Forelimb muscle (tissue), 1 donor: ENCODE measurements around the gene TXNRD1. TPM values are rescaled to one million over a fixed set of nuclear protein-coding genes. Genes with fewer than 3 reads are reported as not detected.
"Not testable (repeated sequence)": the region's sequence is repeated elsewhere in the genome, so short reads cannot be mapped to it uniquely, and the experiment has no call there.

ENCODE experiments used
- DNase-seq: peaks from one replicate; pipeline ENCODE4 v3.0.0-alpha.2; 2013; ENCODE audit warnings: low read depth
- polyA plus RNA-seq: library from polyadenylated mRNA; unstranded; fragments of 120-200 nt; gene quantifications from one replicate; pipeline ENCODE4 v1.2.1, GENCODE V29; 2013; ENCODE audit not compliant: insufficient read length

TXNRD1 gene
- polyA plus RNA-seq, 1 donor = 42.0 TPM

GRCh38 chr12:104280717-104281458 lies 65.3 kb downstream of the TXNRD1 start:
- DNase-seq = no peak

DNA sequence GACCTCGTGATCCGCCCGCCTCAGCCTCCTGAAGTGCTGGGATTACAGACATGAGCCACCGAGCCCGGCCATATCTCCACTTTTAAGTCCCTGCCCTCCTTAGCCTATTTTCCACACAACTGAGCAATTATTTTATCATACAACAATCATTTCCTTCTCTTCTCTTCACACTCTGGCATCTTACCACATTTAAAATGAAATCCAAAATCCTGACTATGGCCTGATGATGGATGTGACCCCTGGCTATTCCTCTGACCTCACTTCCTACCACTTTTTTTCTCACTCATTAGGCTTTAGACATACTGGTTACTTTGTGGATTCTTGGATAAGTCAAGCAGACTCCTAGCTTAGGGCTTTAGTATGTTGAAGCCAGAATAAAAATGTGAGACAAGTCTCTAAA lies 66.1 kb downstream of the TXNRD1 start:
- DNase-seq = no peak

GRCh38 chr12:104282109-104282508 lies 66.5 kb downstream of the TXNRD1 start:
- DNase-seq = no peak

DNA sequence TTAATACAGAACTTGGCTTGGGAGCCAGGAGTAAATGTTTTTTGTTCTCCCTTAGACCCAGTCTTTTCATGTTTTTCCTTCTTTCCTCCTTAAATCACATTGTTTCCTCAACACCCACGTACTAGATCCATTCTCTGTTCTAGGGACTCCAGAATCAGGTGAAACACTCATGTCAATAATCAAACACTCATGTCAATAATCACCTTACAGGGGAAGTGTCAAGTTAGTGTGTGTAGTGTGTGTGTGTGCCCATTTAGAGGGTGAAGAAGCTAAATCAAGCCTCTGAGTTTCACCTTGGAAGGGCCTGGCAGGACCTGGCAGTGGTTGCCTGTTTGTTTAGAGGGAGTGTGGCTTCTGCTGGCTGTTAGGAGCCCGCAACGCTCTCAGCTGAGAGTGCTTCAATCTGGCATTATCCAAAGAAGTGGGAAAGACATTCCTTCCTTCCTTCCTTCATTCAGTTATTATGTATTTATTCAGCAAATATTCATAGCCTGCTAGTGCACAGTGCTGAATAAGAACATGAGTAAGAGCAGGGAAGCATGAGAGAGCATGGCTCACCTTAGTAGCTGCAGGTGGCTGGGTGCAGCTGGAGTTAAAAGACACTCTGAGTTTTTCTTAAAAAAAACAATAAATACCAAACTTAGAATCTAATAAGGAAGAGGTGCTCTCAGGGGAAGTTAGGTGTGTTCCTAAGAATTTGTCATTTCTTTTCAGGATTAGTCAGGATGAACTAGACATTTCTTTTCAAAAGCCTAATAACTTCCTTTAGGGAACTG lies 70.3 kb downstream of the TXNRD1 start:
- no peak for DNase-seq

DNA sequence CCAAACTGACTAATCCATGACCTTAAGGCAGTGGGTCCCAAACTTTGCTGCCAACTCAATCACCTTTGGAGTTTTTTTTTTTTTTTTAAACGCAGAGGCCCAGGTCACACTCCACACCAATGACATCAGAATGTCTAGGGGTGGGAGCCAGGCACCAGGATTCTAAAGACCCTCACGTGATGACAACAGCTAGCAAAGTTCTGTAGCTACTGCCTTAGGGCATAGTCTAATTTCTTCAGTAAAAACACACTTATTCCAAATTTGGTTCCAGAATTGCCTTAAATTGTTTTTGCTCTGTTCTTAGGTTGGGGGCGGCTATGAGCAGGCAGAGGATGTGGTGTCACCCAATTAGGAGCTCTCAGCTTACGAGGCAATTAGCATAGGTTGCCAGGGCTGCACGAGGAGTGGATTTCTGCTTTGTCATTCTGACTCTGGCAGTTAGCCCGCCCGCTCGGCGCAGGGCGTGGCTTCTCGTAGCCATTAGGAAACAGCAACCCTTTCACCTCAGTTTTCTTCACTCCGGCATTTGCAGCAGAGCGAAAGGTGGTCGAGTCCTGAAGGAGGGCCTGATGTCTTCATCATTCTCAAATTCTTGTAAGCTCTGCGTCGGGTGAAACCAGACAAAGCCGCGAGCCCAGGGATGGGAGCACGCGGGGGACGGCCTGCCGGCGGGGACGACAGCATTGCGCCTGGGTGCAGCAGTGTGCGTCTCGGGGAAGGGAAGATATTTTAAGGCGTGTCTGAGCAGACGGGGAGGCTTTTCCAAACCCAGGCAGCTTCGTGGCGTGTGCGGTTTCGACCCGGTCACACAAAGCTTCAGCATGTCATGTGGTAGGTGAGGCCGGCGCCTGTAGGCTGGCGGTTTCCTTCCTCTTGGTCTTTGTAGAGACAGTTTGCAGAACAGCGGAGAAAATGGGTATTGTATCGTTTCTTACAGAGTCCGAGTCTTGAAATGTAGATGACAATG lies 71.2 kb downstream of the TXNRD1 start:
- DNase-seq = peak; percentile 78

DNA sequence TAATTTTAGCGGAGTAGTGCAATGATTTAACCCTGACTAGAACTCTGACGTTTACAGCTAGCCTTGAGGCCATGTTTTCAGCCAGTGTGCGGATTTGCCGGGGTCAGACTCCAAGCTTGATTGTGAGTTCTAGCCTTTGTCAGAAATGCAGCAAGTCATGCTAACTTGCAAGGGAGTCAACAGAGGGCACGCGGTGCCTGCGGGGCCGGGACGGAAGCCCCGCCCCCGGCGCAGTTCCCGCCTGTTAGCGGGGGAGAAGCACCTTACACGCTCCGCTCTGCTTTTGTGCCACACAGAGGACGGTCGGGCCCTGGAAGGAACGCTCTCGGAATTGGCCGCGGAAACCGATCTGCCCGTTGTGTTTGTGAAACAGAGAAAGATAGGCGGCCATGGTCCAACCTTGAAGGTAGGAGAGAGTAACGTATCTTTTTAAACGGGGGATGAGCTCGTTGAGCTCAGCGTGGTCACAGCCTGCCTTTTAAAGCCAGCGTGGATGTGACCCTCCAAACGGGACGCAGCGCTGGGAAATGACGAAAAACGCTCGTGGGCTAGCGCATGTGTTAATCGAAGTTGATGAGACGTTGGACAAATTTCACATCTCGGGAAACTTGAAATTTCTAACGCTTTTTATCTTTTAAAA lies 73.2 kb downstream of the TXNRD1 start:
- DNase-seq = peak; percentile 69

GRCh38 chr12:104290320-104290719 lies 74.7 kb downstream of the TXNRD1 start:
- DNase-seq = no peak

GRCh38 chr12:104290855-104291254 lies 75.3 kb downstream of the TXNRD1 start:
- no peak for DNase-seq

- no peak for DNase-seq
These were observed 76.4 kb downstream of the TXNRD1 start for GRCh38 chr12:104291867-104292524.

DNA sequence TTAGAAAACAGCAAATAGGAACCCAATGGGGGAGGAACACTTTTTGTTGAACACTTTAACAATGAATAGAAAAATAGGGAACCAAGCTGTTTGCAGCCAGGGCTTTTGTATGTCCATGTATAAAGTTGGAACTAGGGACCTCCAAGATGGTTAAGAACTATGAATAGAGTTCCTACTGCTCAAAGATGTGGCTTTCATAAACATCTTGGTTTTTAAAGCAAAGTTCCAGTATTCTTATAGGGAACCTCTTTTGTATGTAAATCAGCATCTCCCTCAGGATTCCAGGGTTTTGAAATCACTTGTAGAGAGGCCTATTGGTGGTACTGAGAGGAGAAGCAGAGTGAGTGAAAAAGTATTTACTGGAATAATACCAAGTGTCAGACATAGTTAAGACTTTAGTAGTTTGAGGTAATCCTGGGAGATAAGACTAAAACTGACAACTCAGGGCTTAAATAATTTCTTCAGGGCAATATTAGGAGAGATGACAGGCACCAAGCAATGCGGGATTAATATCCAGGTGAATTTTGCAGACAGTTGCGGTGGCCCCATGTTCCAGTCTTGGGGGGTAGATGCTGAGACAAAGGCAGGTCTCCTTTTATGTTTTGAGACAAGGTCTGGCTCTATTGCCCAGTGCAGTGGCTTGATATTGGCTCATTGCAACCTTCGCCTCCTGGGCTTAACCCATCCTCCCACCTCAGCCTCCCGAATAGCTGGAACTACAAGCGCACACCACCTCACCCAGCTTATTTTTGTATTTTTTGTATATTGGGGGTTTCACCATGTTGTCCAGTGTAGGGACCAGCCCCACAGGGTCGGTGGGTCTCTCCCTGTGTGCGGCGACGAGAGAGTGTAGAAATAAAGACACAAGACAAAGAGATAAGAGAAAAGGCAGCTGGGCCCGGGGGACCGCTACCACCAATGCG lies 77.6 kb downstream of the TXNRD1 start:
- DNase-seq = no peak

- not testable (repeated sequence) for DNase-seq
These were observed 78.7 kb downstream of the TXNRD1 start for GRCh38 chr12:104294158-104294859.

DNA sequence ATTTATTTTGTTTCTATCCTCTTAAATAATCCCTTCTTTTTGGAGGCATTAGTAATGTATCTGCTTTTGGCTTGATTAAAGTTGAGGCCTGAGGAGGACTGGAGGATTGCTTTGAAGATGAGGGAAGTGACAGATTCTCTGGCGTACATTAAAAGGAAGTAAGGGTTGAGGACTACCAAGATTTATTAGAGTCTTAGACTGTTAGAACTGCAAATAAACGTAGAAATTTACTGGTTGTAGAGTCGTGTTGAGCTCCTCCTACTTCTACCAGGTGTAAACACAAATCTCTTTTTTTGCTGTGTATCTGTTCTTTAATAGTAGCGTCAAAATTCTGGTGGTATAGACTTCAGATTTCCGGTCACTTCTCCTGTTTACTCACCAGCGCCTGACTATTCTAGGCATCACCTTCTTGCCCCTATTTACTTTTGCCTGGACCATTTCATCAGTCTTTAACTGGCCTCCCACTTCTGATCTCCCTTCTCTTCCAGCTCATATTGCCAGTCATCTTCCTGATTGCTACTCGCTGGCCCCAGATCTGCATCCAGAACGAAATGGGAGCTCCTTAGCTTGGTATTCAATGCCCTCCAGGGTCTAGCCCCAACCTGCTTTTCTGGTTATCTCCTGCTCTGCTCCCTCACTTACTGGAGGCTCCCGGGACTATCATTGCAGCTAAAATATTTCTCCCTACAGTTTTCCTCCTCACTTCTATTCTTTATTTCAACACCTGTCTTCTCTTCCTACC lies 79.5 kb downstream of the TXNRD1 start:
- no peak for DNase-seq

GRCh38 chr12:104295954-104296353 lies 80.4 kb downstream of the TXNRD1 start:
- DNase-seq = no peak

GRCh38 chr12:104296718-104297117 lies 81.1 kb downstream of the TXNRD1 start:
- DNase-seq = no peak

DNA sequence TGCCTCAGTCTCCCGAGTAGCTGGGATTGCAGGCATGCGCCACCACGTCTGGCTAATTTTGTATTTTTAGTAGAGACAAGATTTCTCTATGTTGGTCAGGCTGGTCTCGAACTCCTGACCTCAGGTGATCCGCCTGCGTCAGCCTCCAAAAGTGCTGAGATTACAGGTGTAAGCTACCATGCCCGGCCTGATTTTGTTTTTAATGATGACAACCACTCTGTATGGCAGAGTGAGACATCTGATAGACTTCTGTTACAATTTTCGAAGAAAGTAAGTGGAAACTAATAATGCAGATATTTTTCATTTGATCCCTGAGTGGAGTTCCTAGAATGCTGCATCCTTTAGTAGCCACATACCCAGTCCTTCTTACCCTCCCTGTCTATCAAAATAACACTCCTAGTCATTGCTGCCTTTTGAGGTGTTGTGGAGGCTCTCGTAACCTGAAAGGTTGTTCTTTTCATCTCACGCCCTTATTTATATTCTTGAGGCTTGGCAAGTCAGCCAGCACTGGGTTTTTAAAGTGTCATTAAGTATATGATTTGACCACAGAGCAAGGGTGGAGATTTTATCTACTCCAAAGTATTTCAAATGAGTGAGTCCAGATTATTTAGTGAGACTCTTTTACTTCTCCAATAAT lies 82.0 kb downstream of the TXNRD1 start:
- DNase-seq = no peak

GRCh38 chr12:104299842-104300481 lies 84.4 kb downstream of the TXNRD1 start:
- no peak for DNase-seq

- DNase-seq = no peak
These were observed 88.1 kb downstream of the TXNRD1 start, which contains the start of gene EID3 for GRCh38 chr12:104303538-104304151. EID3 (plus strand) TSS chr12:104303739; CDS start chr12:104303935, 196 bp downstream.
